GM23338 (cell line): Measurements from ENCODE around the gene ANGPTL3. TPM values are rescaled to one million over a fixed set of nuclear protein-coding genes. Genes with fewer than 3 reads are reported as not detected.

Source experiments
- ATAC-seq: fragments of 200-7000 bp; cut with Tn5 transposase; 3 replicates; pipeline ENCODE4 v1.9.1; 2020
- DNase-seq: peaks from one replicate; pipeline ENCODE4 v3.0.0-alpha.2; 2015; ENCODE audit warnings: low spot score
- H2AFZ ChIP-seq: fragments of 200-600 bp; sonication (generic); 2 replicates; pipeline ENCODE4 v1.8.0; 2016; ENCODE audit warnings: antibody characterized with exemption, mild to moderate bottlenecking, moderate library complexity
- H3F3A ChIP-seq: fragments of 200-600 bp; sonication (generic); replicated peaks from 2 replicates; pipeline ENCODE4 v1.8.0; 2017; ENCODE audit warnings: antibody characterized with exemption, mixed run types, low read depth
- H3K27ac ChIP-seq: fragments of 200-600 bp; sonication (generic); 2 replicates; pipeline ENCODE4 v1.6.1; 2016; ENCODE audit warnings: low read depth
- H3K27me3 ChIP-seq: fragments of 200-600 bp; sonication (generic); 2 replicates; pipeline ENCODE4 v1.8.0; 2016; ENCODE audit warnings: mild to moderate bottlenecking, mixed run types, moderate library complexity; ENCODE audit not compliant: insufficient read depth
- H3K36me3 ChIP-seq: fragments of 200-600 bp; sonication (generic); 2 replicates; pipeline ENCODE4 v1.8.0; 2016; ENCODE audit warnings: mild to moderate bottlenecking; ENCODE audit not compliant: insufficient read depth
- H3K4me1 ChIP-seq: fragments of 200-600 bp; sonication (generic); 2 replicates; pipeline ENCODE4 v1.8.0; 2016; ENCODE audit warnings: mild to moderate bottlenecking, moderate library complexity; ENCODE audit not compliant: insufficient read depth
- H3K4me2 ChIP-seq: fragments of 200-600 bp; sonication (generic); 2 replicates; pipeline ENCODE4 v1.7.1; 2017; ENCODE audit warnings: mixed run types
- H3K4me3 ChIP-seq: fragments of 200-600 bp; sonication (generic); 2 replicates; pipeline ENCODE4 v1.6.1; 2016; ENCODE audit warnings: mixed run types
- H3K79me2 ChIP-seq: fragments of 200-600 bp; sonication (generic); replicated peaks from 2 replicates; pipeline ENCODE4 v1.8.0; 2017; ENCODE audit warnings: mild to moderate bottlenecking; ENCODE audit not compliant: insufficient read depth
- H3K9me2 ChIP-seq: fragments of 200-600 bp; sonication (generic); 2 replicates; pipeline ENCODE4 v1.8.0; 2017; ENCODE audit not compliant: insufficient read depth
- H4K20me1 ChIP-seq: fragments of 200-600 bp; sonication (generic); replicated peaks from 2 replicates; pipeline ENCODE4 v1.8.0; 2017; ENCODE audit warnings: mild to moderate bottlenecking; ENCODE audit not compliant: insufficient read depth
- H3K27ac Mint-ChIP-seq: 2 replicates; pipeline ENCODE4 v1.8.0; 2020; ENCODE audit warnings: inconsistent platforms, mild to moderate bottlenecking, moderate library complexity, mixed read lengths
- H3K27me3 Mint-ChIP-seq: 3 replicates; pipeline ENCODE4 v1.8.0; 2022; ENCODE audit warnings: low read depth, mild to moderate bottlenecking, moderate library complexity, mixed read lengths, inconsistent platforms; ENCODE audit not compliant: insufficient read depth, poor library complexity
- H3K36me3 Mint-ChIP-seq: 3 replicates; pipeline ENCODE4 v1.8.0; 2021; ENCODE audit warnings: low read depth, mild to moderate bottlenecking, inconsistent platforms, moderate library complexity, mixed read lengths
- H3K4me1 Mint-ChIP-seq: 3 replicates; pipeline ENCODE4 v1.8.0; 2020; ENCODE audit warnings: mild to moderate bottlenecking, inconsistent platforms, mixed read lengths
- H3K4me3 Mint-ChIP-seq: 3 replicates; pipeline ENCODE4 v1.8.0; 2021; ENCODE audit warnings: moderate library complexity, mild to moderate bottlenecking, inconsistent platforms, mixed read lengths
- H3K9me3 Mint-ChIP-seq: 3 replicates; pipeline ENCODE4 v1.8.0; 2020; ENCODE audit warnings: moderate library complexity, mild to moderate bottlenecking, inconsistent platforms, mixed read lengths
- CREB1 ChIP-seq: fragments of 250-450 bp; sonication (Bioruptor Pico); IDR thresholded peaks from 2 replicates; pipeline ENCODE4 v1.5.0; 2020; ENCODE audit warnings: low read depth, mild to moderate bottlenecking, moderate library complexity
- EZH2 ChIP-seq: fragments of 200-600 bp; sonication (generic); IDR thresholded peaks from one replicate; pipeline ENCODE4 v1.8.0; 2017; ENCODE audit warnings: antibody characterized with exemption, mild to moderate bottlenecking, low read depth; ENCODE audit not compliant: unreplicated experiment
- EZH2phosphoT487 ChIP-seq: fragments of 200-600 bp; sonication (generic); IDR thresholded peaks from one replicate; pipeline ENCODE4 v1.8.1; 2018; ENCODE audit warnings: antibody characterized with exemption; ENCODE audit not compliant: unreplicated experiment
- JUNB ChIP-seq: IDR thresholded peaks from one replicate; pipeline ENCODE4 v1.6.1; 2016; ENCODE audit warnings: antibody characterized with exemption; ENCODE audit not compliant: unreplicated experiment
- NANOG ChIP-seq: IDR thresholded peaks from 2 replicates; pipeline ENCODE4 v1.6.1; 2016; ENCODE audit warnings: antibody characterized with exemption, borderline replicate concordance
- POLR2AphosphoS5 ChIP-seq: IDR thresholded peaks from 2 replicates; pipeline ENCODE4 v1.6.1; 2016; ENCODE audit warnings: antibody characterized with exemption, low read depth
- STAT1 ChIP-seq: IDR thresholded peaks from one replicate; pipeline ENCODE4 v1.6.1; 2016; ENCODE audit warnings: antibody characterized with exemption; ENCODE audit not compliant: unreplicated experiment
- ZNF114 ChIP-seq: fragments of 250-450 bp; sonication (Bioruptor Pico); IDR thresholded peaks from 2 replicates; pipeline ENCODE4 v1.5.0; 2020; ENCODE audit warnings: mild to moderate bottlenecking, moderate library complexity
- ZNF331 ChIP-seq: fragments of 250-450 bp; sonication (Bioruptor Pico); IDR thresholded peaks from 2 replicates; pipeline ENCODE4 v1.5.0; 2020; ENCODE audit warnings: low read depth, mild to moderate bottlenecking, moderate library complexity
- polyA plus RNA-seq: library from polyadenylated mRNA; unstranded; fragments of >200 nt; fragmentation: Nextera tagmentation; extraction: Ambion mirVana; gene quantifications from 2 replicates; pipeline ENCODE4 v1.2.1, GENCODE V29; 2016
- total RNA-seq: library from RNA; depleted of rRNA; stranded (reverse); fragments of >200 nt; shearing (Covaris generic); gene quantifications from 2 replicates; pipeline ENCODE4 v1.2.3, GENCODE V29; 2014
- TF ChIP-seq, protein P1 (sequence below): fragments of 250-450 bp; sonication (Bioruptor Pico); IDR thresholded peaks from 2 replicates; pipeline ENCODE4 v1.5.0; 2020; ENCODE audit warnings: mild to moderate bottlenecking, moderate library complexity
- TF ChIP-seq, protein P2 (sequence below): IDR thresholded peaks from one replicate; pipeline ENCODE4 v1.6.1; 2018; ENCODE audit warnings: antibody characterized with exemption; ENCODE audit not compliant: unreplicated experiment
- TF ChIP-seq, protein P3 (sequence below): IDR thresholded peaks from 2 replicates; pipeline ENCODE4 v1.6.1; 2016; ENCODE audit warnings: antibody characterized with exemption
- TF ChIP-seq, protein P4 (sequence below), 2 experiments: fragments of 200-600 bp in 1 of 2; sonication (generic) in 1 of 2; conservative IDR thresholded peaks; 2 replicates each; pipeline versions ENCODE4 v1.5.1 to v1.6.1; 2016 to 2017; ENCODE audit warnings: antibody characterized with exemption in 2 of 2, low read depth in 2 of 2, mild to moderate bottlenecking in 2 of 2, moderate library complexity in 1 of 2

The ANGPTL3 gene
- total and polyA plus RNA-seq, 2 experiments from 2014 or later = 0.16 TPM; not detected in 1

DNA sequence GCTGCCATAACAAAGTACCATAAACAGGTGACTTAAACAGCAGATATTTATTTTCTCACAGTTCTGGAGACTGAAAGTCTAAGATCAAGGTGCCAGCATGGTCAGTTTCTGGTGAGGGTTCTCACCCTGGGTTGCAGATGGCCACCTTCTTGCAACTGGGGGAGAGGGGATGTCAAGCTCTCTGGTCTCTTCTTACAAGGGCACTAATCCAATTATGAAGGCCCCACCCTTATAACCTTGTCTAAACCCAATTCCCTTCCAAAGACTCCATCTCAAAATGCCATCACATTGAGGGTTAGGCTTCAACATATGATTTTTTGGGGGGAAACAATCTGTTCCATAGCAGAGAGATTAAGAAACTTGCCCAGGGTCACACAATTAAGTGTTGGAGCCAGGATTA lies 24.8 kb upstream of the ANGPTL3 start:
- no peak overlapping the region for H2AFZ ChIP-seq
- no peak for ATAC-seq
- H3F3A ChIP-seq = no peaks in the 10 kb centered on the region
- no peaks in the 10 kb centered on the region for H3K27me3 ChIP-seq
- H3K4me3 ChIP-seq = no peak overlapping the region
- peaks cover 13% of the 10 kb centered on the region for H3K36me3 Mint-ChIP-seq
- no peaks in the 10 kb centered on the region for H4K20me1 ChIP-seq
- peaks cover 8% of the 10 kb centered on the region; the same call in 2 of the 3 replicates for H3K9me3 Mint-ChIP-seq
- TF ChIP-seq JUNB (no peak), CREB1 (no peak), EZH2phosphoT487 (no peak), STAT1 (no peak), NANOG (no peak), ZNF114 (no peak), EZH2 (no peak), POLR2AphosphoS5 (no peak), ZNF331 (CRISPR knock-in tag) (no peak)
- TF ChIP-seq, protein P1, sequence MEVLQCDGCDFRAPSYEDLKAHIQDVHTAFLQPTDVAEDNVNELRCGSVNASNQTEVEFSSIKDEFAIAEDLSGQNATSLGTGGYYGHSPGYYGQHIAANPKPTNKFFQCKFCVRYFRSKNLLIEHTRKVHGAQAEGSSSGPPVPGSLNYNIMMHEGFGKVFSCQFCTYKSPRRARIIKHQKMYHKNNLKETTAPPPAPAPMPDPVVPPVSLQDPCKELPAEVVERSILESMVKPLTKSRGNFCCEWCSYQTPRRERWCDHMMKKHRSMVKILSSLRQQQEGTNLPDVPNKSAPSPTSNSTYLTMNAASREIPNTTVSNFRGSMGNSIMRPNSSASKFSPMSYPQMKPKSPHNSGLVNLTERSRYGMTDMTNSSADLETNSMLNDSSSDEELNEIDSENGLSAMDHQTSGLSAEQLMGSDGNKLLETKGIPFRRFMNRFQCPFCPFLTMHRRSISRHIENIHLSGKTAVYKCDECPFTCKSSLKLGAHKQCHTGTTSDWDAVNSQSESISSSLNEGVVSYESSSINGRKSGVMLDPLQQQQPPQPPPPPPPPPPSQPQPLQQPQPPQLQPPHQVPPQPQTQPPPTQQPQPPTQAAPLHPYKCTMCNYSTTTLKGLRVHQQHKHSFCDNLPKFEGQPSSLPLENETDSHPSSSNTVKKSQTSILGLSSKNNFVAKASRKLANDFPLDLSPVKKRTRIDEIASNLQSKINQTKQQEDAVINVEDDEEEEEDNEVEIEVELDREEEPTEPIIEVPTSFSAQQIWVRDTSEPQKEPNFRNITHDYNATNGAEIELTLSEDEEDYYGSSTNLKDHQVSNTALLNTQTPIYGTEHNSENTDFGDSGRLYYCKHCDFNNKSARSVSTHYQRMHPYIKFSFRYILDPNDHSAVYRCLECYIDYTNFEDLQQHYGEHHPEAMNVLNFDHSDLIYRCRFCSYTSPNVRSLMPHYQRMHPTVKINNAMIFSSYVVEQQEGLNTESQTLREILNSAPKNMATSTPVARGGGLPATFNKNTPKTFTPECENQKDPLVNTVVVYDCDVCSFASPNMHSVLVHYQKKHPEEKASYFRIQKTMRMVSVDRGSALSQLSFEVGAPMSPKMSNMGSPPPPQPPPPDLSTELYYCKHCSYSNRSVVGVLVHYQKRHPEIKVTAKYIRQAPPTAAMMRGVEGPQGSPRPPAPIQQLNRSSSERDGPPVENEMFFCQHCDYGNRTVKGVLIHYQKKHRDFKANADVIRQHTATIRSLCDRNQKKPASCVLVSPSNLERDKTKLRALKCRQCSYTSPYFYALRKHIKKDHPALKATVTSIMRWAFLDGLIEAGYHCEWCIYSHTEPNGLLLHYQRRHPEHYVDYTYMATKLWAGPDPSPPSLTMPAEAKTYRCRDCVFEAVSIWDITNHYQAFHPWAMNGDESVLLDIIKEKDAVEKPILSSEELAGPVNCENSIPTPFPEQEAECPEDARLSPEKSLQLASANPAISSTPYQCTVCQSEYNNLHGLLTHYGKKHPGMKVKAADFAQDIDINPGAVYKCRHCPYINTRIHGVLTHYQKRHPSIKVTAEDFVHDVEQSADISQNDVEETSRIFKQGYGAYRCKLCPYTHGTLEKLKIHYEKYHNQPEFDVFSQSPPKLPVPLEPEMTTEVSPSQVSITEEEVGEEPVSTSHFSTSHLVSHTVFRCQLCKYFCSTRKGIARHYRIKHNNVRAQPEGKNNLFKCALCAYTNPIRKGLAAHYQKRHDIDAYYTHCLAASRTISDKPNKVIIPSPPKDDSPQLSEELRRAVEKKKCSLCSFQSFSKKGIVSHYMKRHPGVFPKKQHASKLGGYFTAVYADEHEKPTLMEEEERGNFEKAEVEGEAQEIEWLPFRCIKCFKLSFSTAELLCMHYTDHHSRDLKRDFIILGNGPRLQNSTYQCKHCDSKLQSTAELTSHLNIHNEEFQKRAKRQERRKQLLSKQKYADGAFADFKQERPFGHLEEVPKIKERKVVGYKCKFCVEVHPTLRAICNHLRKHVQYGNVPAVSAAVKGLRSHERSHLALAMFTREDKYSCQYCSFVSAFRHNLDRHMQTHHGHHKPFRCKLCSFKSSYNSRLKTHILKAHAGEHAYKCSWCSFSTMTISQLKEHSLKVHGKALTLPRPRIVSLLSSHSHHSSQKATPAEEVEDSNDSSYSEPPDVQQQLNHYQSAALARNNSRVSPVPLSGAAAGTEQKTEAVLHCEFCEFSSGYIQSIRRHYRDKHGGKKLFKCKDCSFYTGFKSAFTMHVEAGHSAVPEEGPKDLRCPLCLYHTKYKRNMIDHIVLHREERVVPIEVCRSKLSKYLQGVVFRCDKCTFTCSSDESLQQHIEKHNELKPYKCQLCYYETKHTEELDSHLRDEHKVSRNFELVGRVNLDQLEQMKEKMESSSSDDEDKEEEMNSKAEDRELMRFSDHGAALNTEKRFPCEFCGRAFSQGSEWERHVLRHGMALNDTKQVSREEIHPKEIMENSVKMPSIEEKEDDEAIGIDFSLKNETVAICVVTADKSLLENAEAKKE (CRISPR knock-in tag) = no peak
- TF ChIP-seq, protein P2, sequence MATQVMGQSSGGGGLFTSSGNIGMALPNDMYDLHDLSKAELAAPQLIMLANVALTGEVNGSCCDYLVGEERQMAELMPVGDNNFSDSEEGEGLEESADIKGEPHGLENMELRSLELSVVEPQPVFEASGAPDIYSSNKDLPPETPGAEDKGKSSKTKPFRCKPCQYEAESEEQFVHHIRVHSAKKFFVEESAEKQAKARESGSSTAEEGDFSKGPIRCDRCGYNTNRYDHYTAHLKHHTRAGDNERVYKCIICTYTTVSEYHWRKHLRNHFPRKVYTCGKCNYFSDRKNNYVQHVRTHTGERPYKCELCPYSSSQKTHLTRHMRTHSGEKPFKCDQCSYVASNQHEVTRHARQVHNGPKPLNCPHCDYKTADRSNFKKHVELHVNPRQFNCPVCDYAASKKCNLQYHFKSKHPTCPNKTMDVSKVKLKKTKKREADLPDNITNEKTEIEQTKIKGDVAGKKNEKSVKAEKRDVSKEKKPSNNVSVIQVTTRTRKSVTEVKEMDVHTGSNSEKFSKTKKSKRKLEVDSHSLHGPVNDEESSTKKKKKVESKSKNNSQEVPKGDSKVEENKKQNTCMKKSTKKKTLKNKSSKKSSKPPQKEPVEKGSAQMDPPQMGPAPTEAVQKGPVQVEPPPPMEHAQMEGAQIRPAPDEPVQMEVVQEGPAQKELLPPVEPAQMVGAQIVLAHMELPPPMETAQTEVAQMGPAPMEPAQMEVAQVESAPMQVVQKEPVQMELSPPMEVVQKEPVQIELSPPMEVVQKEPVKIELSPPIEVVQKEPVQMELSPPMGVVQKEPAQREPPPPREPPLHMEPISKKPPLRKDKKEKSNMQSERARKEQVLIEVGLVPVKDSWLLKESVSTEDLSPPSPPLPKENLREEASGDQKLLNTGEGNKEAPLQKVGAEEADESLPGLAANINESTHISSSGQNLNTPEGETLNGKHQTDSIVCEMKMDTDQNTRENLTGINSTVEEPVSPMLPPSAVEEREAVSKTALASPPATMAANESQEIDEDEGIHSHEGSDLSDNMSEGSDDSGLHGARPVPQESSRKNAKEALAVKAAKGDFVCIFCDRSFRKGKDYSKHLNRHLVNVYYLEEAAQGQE = no peak
- TF ChIP-seq, protein P3, sequence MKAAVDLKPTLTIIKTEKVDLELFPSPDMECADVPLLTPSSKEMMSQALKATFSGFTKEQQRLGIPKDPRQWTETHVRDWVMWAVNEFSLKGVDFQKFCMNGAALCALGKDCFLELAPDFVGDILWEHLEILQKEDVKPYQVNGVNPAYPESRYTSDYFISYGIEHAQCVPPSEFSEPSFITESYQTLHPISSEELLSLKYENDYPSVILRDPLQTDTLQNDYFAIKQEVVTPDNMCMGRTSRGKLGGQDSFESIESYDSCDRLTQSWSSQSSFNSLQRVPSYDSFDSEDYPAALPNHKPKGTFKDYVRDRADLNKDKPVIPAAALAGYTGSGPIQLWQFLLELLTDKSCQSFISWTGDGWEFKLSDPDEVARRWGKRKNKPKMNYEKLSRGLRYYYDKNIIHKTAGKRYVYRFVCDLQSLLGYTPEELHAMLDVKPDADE = no peak
- TF ChIP-seq, protein P4, sequence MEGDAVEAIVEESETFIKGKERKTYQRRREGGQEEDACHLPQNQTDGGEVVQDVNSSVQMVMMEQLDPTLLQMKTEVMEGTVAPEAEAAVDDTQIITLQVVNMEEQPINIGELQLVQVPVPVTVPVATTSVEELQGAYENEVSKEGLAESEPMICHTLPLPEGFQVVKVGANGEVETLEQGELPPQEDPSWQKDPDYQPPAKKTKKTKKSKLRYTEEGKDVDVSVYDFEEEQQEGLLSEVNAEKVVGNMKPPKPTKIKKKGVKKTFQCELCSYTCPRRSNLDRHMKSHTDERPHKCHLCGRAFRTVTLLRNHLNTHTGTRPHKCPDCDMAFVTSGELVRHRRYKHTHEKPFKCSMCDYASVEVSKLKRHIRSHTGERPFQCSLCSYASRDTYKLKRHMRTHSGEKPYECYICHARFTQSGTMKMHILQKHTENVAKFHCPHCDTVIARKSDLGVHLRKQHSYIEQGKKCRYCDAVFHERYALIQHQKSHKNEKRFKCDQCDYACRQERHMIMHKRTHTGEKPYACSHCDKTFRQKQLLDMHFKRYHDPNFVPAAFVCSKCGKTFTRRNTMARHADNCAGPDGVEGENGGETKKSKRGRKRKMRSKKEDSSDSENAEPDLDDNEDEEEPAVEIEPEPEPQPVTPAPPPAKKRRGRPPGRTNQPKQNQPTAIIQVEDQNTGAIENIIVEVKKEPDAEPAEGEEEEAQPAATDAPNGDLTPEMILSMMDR (conservative IDR thresholded peaks at IDR 0.05; ENCODE audit: low read depth in 2 of 2) = no peak
- no peaks in the 10 kb centered on the region for H3K79me2 ChIP-seq
- no peak for DNase-seq
- H3K4me3 Mint-ChIP-seq = no peak overlapping the region
- peaks cover 3% of the 10 kb centered on the region for H3K4me1 Mint-ChIP-seq
- H3K27me3 Mint-ChIP-seq = no peaks in the 10 kb centered on the region
- no peak overlapping the region for H3K4me2 ChIP-seq
- H3K36me3 ChIP-seq = no peaks in the 10 kb centered on the region
- no peak overlapping the region for H3K27ac Mint-ChIP-seq
- H3K9me2 ChIP-seq = no peaks in the 10 kb centered on the region
- H3K4me1 ChIP-seq = peaks cover 9% of the 10 kb centered on the region
- H3K27ac ChIP-seq = no peak overlapping the region
